Kidney tubule cell (primary cell): ENCODE results near the gene UBE2U.
"Not testable (repeated sequence)": the region's sequence is repeated elsewhere in the genome, so short reads cannot be mapped to it uniquely, and the experiment has no call there.

ENCODE experiments used
- DNase-seq: peaks from one replicate; pipeline ENCODE4 v3.0.0-alpha.2; 2018; ENCODE audit warnings: low spot score

The UBE2U gene

GRCh38 chr1:64192290-64192689, 11.1 kb upstream of the UBE2U start:
- DNase-seq: no peak

- DNase-seq: no peak
These were observed 9.0 kb upstream of the UBE2U start for GRCh38 chr1:64194168-64195080.

GRCh38 chr1:64195081-64195395, 8.4 kb upstream of the UBE2U start:
- no peak for DNase-seq

- DNase-seq: no peak
These were observed 7.2 kb upstream of the UBE2U start for GRCh38 chr1:64196074-64196870.

GRCh38 chr1:64197076-64197475, 6.3 kb upstream of the UBE2U start:
- no peak for DNase-seq

- DNase-seq: peak; percentile 9
These were observed 4.3 kb upstream of the UBE2U start for GRCh38 chr1:64199154-64199553.

- DNase-seq: no peak
These were observed 3.4 kb upstream of the UBE2U start for GRCh38 chr1:64200064-64200463.

- no peak for DNase-seq
These were observed 5.8 kb downstream of the UBE2U start for GRCh38 chr1:64209221-64209620.

- peak; percentile 52 for DNase-seq
These were observed 8.6 kb downstream of the UBE2U start for GRCh38 chr1:64212031-64212430.

- peak; percentile 96 for DNase-seq
These were observed 12.2 kb downstream of the UBE2U start for GRCh38 chr1:64215576-64215975.

- DNase-seq: no peak
These were observed 16.8 kb downstream of the UBE2U start for GRCh38 chr1:64220241-64220640.

GRCh38 chr1:64223329-64224151, 20.1 kb downstream of the UBE2U start:
- peak; percentile 92 for DNase-seq

- not testable (repeated sequence) for DNase-seq
These were observed 20.8 kb downstream of the UBE2U start for GRCh38 chr1:64224236-64224635.

- peak; percentile 36 for DNase-seq
These were observed 24.9 kb downstream of the UBE2U start for GRCh38 chr1:64228167-64228957.

- no peak for DNase-seq
These were observed 25.9 kb downstream of the UBE2U start for GRCh38 chr1:64229307-64229706.

GRCh38 chr1:64231153-64231552, 27.7 kb downstream of the UBE2U start:
- peak; percentile 67 for DNase-seq

- no peak for DNase-seq
These were observed 28.2 kb downstream of the UBE2U start for GRCh38 chr1:64231654-64232053.

- no peak for DNase-seq
These were observed 31.3 kb downstream of the UBE2U start for GRCh38 chr1:64234714-64235113.

- DNase-seq: no peak
These were observed 31.8 kb downstream of the UBE2U start for GRCh38 chr1:64235181-64235580.

- no peak for DNase-seq
These were observed 32.5 kb downstream of the UBE2U start for GRCh38 chr1:64235910-64236309.

- no peak for DNase-seq
These were observed 33.1 kb downstream of the UBE2U start for GRCh38 chr1:64236541-64236954.
